B cell (primary cell): Measurements from ENCODE around the gene OR14A16.

Source experiments
- EZH2 ChIP-seq: IDR thresholded peaks from 2 replicates; pipeline ENCODE4 v1.6.1; 2012; ENCODE audit warnings: borderline replicate concordance, low read depth, mild to moderate bottlenecking, moderate library complexity, low read length; ENCODE audit not compliant: insufficient read depth, poor library complexity, severe bottlenecking
- TF ChIP-seq, protein P1 (sequence below): fragments of 200-600 bp; IDR thresholded peaks from one replicate; pipeline ENCODE4 v1.8.0; 2022; ENCODE audit warnings: antibody characterized with exemption, mild to moderate bottlenecking

DNA sequence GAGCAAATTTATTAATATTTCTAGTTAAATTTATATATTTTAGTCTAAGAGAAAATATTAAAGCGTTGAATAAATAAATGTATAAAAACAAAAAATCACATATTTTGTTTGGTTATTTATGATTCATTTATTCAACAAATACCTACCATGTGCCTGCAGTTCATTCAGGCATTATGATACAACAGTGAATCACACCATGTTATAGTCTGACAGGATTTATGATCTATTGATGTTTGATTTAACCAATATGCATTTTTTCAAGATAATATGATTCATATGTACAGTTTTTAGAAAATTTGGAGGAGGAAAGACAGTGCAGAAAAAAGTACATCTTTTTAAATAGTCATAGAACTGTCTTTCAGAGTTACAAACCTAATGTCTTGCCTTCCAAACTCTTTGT is 25.7 kb upstream of the OR14A16 start:
- TF ChIP-seq, protein P1, sequence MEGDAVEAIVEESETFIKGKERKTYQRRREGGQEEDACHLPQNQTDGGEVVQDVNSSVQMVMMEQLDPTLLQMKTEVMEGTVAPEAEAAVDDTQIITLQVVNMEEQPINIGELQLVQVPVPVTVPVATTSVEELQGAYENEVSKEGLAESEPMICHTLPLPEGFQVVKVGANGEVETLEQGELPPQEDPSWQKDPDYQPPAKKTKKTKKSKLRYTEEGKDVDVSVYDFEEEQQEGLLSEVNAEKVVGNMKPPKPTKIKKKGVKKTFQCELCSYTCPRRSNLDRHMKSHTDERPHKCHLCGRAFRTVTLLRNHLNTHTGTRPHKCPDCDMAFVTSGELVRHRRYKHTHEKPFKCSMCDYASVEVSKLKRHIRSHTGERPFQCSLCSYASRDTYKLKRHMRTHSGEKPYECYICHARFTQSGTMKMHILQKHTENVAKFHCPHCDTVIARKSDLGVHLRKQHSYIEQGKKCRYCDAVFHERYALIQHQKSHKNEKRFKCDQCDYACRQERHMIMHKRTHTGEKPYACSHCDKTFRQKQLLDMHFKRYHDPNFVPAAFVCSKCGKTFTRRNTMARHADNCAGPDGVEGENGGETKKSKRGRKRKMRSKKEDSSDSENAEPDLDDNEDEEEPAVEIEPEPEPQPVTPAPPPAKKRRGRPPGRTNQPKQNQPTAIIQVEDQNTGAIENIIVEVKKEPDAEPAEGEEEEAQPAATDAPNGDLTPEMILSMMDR, result no peak
- no peak for TF ChIP-seq EZH2
